HepG2 (cell line): ENCODE data around the gene METAP1D. TPM values are rescaled to one million over a fixed set of nuclear protein-coding genes. Genes with fewer than 3 reads are reported as not detected.

Source experiments
- ATAC-seq: fragments of 200-7000 bp; cut with Tn5 transposase; 3 replicates; pipeline ENCODE4 v1.9.1; 2020; ENCODE audit warnings: mild to moderate bottlenecking, moderate library complexity
- BruUV-seq: library from RNA; stranded (reverse); fragments of 400-500 nt; replicated peaks from 2 replicates; lab custom pipeline; 2021; lab: Mats Ljungman, UMichigan
- CTCF ChIA-PET: fragments of 300-600 bp; formaldehyde crosslinking; extraction: SDS; loops from one replicate; lab custom pipeline; 2021; ENCODE audit warnings: low total read pairs, inconsistent platforms, low intra/inter-chr PET ratio; lab: Yijun Ruan, JAX
- POLR2A ChIA-PET: fragments of 350-600 bp; sonication (Branson Sonifier 250); formaldehyde crosslinking; loops from one replicate; lab custom pipeline; 2020; ENCODE audit warnings: antibody characterized with exemption, inconsistent platforms; lab: Yijun Ruan, JAX
- DNase-seq: peaks from one replicate; pipeline ENCODE4 v3.0.0-alpha.2; 2015; ENCODE audit warnings: low spot score
- FAIRE-seq: peaks from 3 replicates; lab custom pipeline; 2011; peaks lifted over from hg19 to GRCh38; lab: Jason Lieb, UNC
- H2AFZ ChIP-seq: one replicate; pipeline ENCODE4 v1.6.1; 2011; ENCODE audit warnings: low read length, inconsistent platforms
- H3K27ac ChIP-seq: fragments of 300-600 bp; 3 replicates; pipeline ENCODE4 v1.8.0; 2011; ENCODE audit warnings: mixed run types, mild to moderate bottlenecking, mixed read lengths, low read length, inconsistent platforms; ENCODE audit not compliant: insufficient read depth; ENCODE audit errors: extremely low read length
- H3K27me3 ChIP-seq, 2 experiments: fragments of 200-600 bp in 1 of 2; 2 replicates in 1 of 2; 3 replicates in 1 of 2; pipeline versions ENCODE4 v1.6.0 to v1.8.0; 2011; ENCODE audit warnings: low read length in 2 of 2, mild to moderate bottlenecking in 2 of 2, moderate library complexity in 2 of 2, inconsistent platforms in 1 of 2; ENCODE audit not compliant: insufficient read depth in 2 of 2, control insufficient read depth in 1 of 2
- H3K36me3 ChIP-seq, 2 experiments: fragments of 200-600 bp in 1 of 2; replicated peaks in 1 of 2; 2 replicates in 1 of 2; 3 replicates in 1 of 2; pipeline versions ENCODE4 v1.5.1 to v1.8.0; 2011; ENCODE audit warnings: low read length in 2 of 2, inconsistent platforms in 1 of 2; ENCODE audit not compliant: insufficient read depth in 2 of 2, control insufficient read depth in 1 of 2
- H3K4me1 ChIP-seq: 2 replicates; pipeline ENCODE4 v1.5.1; 2012; ENCODE audit warnings: low read length, inconsistent platforms; ENCODE audit not compliant: insufficient read depth
- H3K4me2 ChIP-seq: 2 replicates; pipeline ENCODE4 v1.6.0; 2011; ENCODE audit warnings: low read depth, low read length, inconsistent platforms
- H3K4me3 ChIP-seq, 3 experiments: fragments of 200-600 bp in 1 of 3; sonication (generic), shearing (Covaris generic) in 1 of 3; replicated peaks in 1 of 3; 2 replicates each; pipeline ENCODE4 v1.5.1; 2011 to 2016; ENCODE audit warnings: low read length in 3 of 3, inconsistent platforms in 2 of 3, low read depth in 2 of 3, mild to moderate bottlenecking in 2 of 3, control low read depth in 1 of 3, mixed read lengths in 1 of 3; ENCODE audit not compliant: insufficient read depth in 1 of 3
- H3K79me2 ChIP-seq: one replicate; pipeline ENCODE4 v1.6.1; 2011; ENCODE audit warnings: low read length, inconsistent platforms; ENCODE audit not compliant: insufficient read depth
- H3K9ac ChIP-seq: 2 replicates; pipeline ENCODE4 v1.6.0; 2011; ENCODE audit warnings: mild to moderate bottlenecking, low read depth, low read length, inconsistent platforms; ENCODE audit not compliant: insufficient read depth
- H3K9me3 ChIP-seq: 2 replicates; pipeline ENCODE4 v1.5.1; 2012; ENCODE audit warnings: mild to moderate bottlenecking, low read length
- H4K20me1 ChIP-seq: 2 replicates; pipeline ENCODE4 v1.6.0; 2011; ENCODE audit warnings: inconsistent platforms, mild to moderate bottlenecking, low read length, moderate library complexity; ENCODE audit not compliant: insufficient read depth
- ASH2L ChIP-seq: fragments of 300-600, 200-600 bp; sonication (generic); IDR thresholded peaks from 2 replicates; pipeline ENCODE4 v1.7.0; 2017; ENCODE audit warnings: low read depth, mild to moderate bottlenecking, moderate library complexity, mixed read lengths, low read length; ENCODE audit not compliant: insufficient read length
- ELF4 ChIP-seq: sonication (generic); formaldehyde crosslinking; IDR thresholded peaks from 2 replicates; pipeline ENCODE4 v1.5.0; 2020; ENCODE audit warnings: missing genetic modification reagents, mild to moderate bottlenecking, moderate library complexity, borderline replicate concordance
- EP300 ChIP-seq, 3 experiments: sonication (generic) in 1 of 3; formaldehyde crosslinking in 1 of 3; IDR thresholded peaks; 2 replicates each; pipeline versions ENCODE4 v1.5.1 to v1.6.1; 2011 to 2020; ENCODE audit warnings: low read depth in 2 of 3, low read length in 2 of 3, borderline replicate concordance in 1 of 3, improper control_type of control experiment in 1 of 3, mild to moderate bottlenecking in 1 of 3, missing genetic modification reagents in 1 of 3, moderate library complexity in 1 of 3
- GTF2F1 ChIP-seq: fragments of 150-350 bp; IDR thresholded peaks from 2 replicates; pipeline ENCODE4 v1.6.1; 2014; ENCODE audit warnings: low read length
- HOXA5 ChIP-seq: sonication (generic); formaldehyde crosslinking; IDR thresholded peaks from 2 replicates; pipeline ENCODE4 v1.4.0; 2020; ENCODE audit warnings: missing genetic modification reagents
- MIER2 ChIP-seq: IDR thresholded peaks from 2 replicates; pipeline ENCODE4 v1.6.1; 2016; ENCODE audit warnings: missing biosample characterization, missing genetic modification reagents
- MXI1 ChIP-seq: IDR thresholded peaks from 3 replicates; pipeline ENCODE4 v1.6.1; 2012; ENCODE audit warnings: low read depth, low read length, inconsistent platforms, borderline replicate concordance
- RAD21 ChIP-seq: fragments of 450-650 bp; formaldehyde crosslinking; IDR thresholded peaks from 2 replicates; pipeline ENCODE4 v1.5.0; 2020; ENCODE audit warnings: mild to moderate bottlenecking
- U2AF2 ChIP-seq: fragments of 200-400 bp; formaldehyde crosslinking; IDR thresholded peaks from 2 replicates; pipeline ENCODE4 v1.6.1; 2017; ENCODE audit warnings: low read depth, mild to moderate bottlenecking, low read length
- ZBTB1 ChIP-seq: sonication (generic); formaldehyde crosslinking; IDR thresholded peaks from 2 replicates; pipeline ENCODE4 v1.4.0; 2020; ENCODE audit warnings: missing genetic modification reagents, borderline replicate concordance
- ZNF12 ChIP-seq: sonication (generic); formaldehyde crosslinking; IDR thresholded peaks from 2 replicates; pipeline ENCODE4 v1.5.0; 2020; ENCODE audit warnings: missing genetic modification reagents
- ZNF282 ChIP-seq: fragments of 450-650 bp; IDR thresholded peaks from 2 replicates; pipeline ENCODE4 v1.6.1; 2018; ENCODE audit not compliant: partially characterized antibody
- ZNF572 ChIP-seq: sonication (generic); formaldehyde crosslinking; IDR thresholded peaks from 2 replicates; pipeline ENCODE4 v1.5.1; 2020; ENCODE audit warnings: mild to moderate bottlenecking, missing genetic modification reagents
- ZNF619 ChIP-seq: sonication (generic); formaldehyde crosslinking; IDR thresholded peaks from 2 replicates; pipeline ENCODE4 v1.4.0; 2020; ENCODE audit warnings: mild to moderate bottlenecking, missing genetic modification reagents
- ZNF776 ChIP-seq: sonication (generic); formaldehyde crosslinking; IDR thresholded peaks from 2 replicates; pipeline ENCODE4 v1.4.0; 2020; ENCODE audit warnings: mild to moderate bottlenecking, missing genetic modification reagents
- WGBS: methylation state at CpG from one replicate; pipeline ENCODE4 v1.1.6; 2017; ENCODE audit warnings: low lambda C conversion rate; 5-methylcytosine and 5-hydroxymethylcytosine counted together
- in situ Hi-C: cut with HindIII; loops from 2 replicates; pipeline ENCODE4 v1.10.0; 2017; ENCODE audit warnings: low pct_unique_long_range_greater_than_20kb; ENCODE audit not compliant: extremely low pct_ligation_motif_present
- intact Hi-C: fragments of 100-400 bp; cut with micrococcal nuclease; formaldehyde crosslinking; loops from one replicate; pipeline ENCODE4 v1.10.0; 2022; ENCODE audit not compliant: unreplicated experiment
- polyA plus RNA-seq, 8 experiments: library from polyadenylated mRNA; depleted of rRNA in 3 of 8; stranded (reverse) in 7 of 8; unstranded in 1 of 8; fragments of >200 nt; fragmentation: Illumina TruSeq in 4 of 8; extraction: Trizol in 4 of 8; gene quantifications; 2 replicates each; pipeline versions ENCODE4 v1.2.1 to v1.2.3, GENCODE V29; 2011 to 2016; ENCODE audit warnings: low read depth in 4 of 8, missing spikeins in 1 of 8, mixed read lengths in 1 of 8; ENCODE audit not compliant: insufficient read depth in 1 of 8
- total RNA-seq, 5 experiments: library from RNA; depleted of rRNA; stranded (reverse); fragments of >200 nt; fragmentation: Illumina TruSeq; extraction: Trizol; gene quantifications; 2 replicates each; pipeline ENCODE4 v1.2.3, GENCODE V29; 2016; ENCODE audit warnings: low read depth in 1 of 5
- TF ChIP-seq, protein P1 (sequence below): IDR thresholded peaks from 2 replicates; pipeline ENCODE4 v1.4.0; 2020; ENCODE audit warnings: mild to moderate bottlenecking, missing genetic modification reagents

The METAP1D gene
- total and polyA plus RNA-seq, 2 of the 13 experiments (the other 11 are each of a cell fraction or from before 2014, with no cell fraction given), result 14.7 to 21.6 TPM

- no peak for FAIRE-seq
- Histone ChIP-seq H3K27me3 (no peaks in the 10 kb centered on the region), H3K4me2 (no peak overlapping the region), H3K4me1 (no peaks in the 10 kb centered on the region), H2AFZ (no peak overlapping the region), H3K9me3 (no peaks in the 10 kb centered on the region), H3K36me3 (no peaks in the 10 kb centered on the region), H3K27ac (no peak overlapping the region), H3K79me2 (no peaks in the 10 kb centered on the region), H3K9ac (no peak overlapping the region), H3K4me3 (no peak overlapping the region), H4K20me1 (no peaks in the 10 kb centered on the region)
- WGBS, result 96% methylated on average over 2 of the region's 2 CpGs
- CTCF ChIA-PET, result no interaction called here
- no TSS peak for BruUV-seq
- TF ChIP-seq U2AF2, result no peak
- TF ChIP-seq ZNF619 (CRISPR knock-in tag), result no peak
- no peak for TF ChIP-seq ZNF572 (CRISPR knock-in tag)
- no peak for DNase-seq
- no peak for ATAC-seq
- intact Hi-C loops (no loop called here), in situ Hi-C loops (no loop called here)
- POLR2A ChIA-PET, result no interaction called here
Measured at GRCh38 chr2:172038604-172039003, 38.9 kb downstream of the METAP1D start.

GRCh38 chr2:172039011-172039704 lies 39.4 kb downstream of the METAP1D start:
- Histone ChIP-seq H3K27me3 (no peaks in the 10 kb centered on the region), H3K79me2 (no peaks in the 10 kb centered on the region), H3K4me3 (no peak overlapping the region), H3K4me2 (no peak overlapping the region), H4K20me1 (no peaks in the 10 kb centered on the region), H3K27ac (no peak overlapping the region), H3K4me1 (no peaks in the 10 kb centered on the region), H3K9me3 (no peaks in the 10 kb centered on the region), H3K36me3 (no peaks in the 10 kb centered on the region), H2AFZ (no peak overlapping the region), H3K9ac (no peak overlapping the region)
- FAIRE-seq (no peak), ATAC-seq (no peak), DNase-seq (no peak)
- intact Hi-C loops, result no loop called here
- ChIA-PET CTCF (no interaction called here), POLR2A (no interaction called here)
- BruUV-seq, result no TSS peak
- 94% methylated on average over 3 of the region's 3 CpGs for WGBS
- TF ChIP-seq ASH2L (no peak), MIER2 (CRISPR knock-in tag) (no peak), ELF4 (no peak), ZBTB1 (CRISPR knock-in tag) (no peak), GTF2F1 (no peak), EP300 (IDR thresholded peaks at IDR 0.05; ENCODE audit: low read depth in 2 of 2, low read length in 2 of 2) (no peak), EP300 (CRISPR knock-in tag; IDR thresholded peaks at IDR 0.05; ENCODE audit: borderline replicate concordance) (no peak), HOXA5 (no peak), MXI1 (no peak), ZNF12 (CRISPR knock-in tag) (no peak), RAD21 (CRISPR knock-in tag) (no peak), ZNF776 (CRISPR knock-in tag) (no peak), ZNF282 (no peak)
- TF ChIP-seq, protein P1, sequence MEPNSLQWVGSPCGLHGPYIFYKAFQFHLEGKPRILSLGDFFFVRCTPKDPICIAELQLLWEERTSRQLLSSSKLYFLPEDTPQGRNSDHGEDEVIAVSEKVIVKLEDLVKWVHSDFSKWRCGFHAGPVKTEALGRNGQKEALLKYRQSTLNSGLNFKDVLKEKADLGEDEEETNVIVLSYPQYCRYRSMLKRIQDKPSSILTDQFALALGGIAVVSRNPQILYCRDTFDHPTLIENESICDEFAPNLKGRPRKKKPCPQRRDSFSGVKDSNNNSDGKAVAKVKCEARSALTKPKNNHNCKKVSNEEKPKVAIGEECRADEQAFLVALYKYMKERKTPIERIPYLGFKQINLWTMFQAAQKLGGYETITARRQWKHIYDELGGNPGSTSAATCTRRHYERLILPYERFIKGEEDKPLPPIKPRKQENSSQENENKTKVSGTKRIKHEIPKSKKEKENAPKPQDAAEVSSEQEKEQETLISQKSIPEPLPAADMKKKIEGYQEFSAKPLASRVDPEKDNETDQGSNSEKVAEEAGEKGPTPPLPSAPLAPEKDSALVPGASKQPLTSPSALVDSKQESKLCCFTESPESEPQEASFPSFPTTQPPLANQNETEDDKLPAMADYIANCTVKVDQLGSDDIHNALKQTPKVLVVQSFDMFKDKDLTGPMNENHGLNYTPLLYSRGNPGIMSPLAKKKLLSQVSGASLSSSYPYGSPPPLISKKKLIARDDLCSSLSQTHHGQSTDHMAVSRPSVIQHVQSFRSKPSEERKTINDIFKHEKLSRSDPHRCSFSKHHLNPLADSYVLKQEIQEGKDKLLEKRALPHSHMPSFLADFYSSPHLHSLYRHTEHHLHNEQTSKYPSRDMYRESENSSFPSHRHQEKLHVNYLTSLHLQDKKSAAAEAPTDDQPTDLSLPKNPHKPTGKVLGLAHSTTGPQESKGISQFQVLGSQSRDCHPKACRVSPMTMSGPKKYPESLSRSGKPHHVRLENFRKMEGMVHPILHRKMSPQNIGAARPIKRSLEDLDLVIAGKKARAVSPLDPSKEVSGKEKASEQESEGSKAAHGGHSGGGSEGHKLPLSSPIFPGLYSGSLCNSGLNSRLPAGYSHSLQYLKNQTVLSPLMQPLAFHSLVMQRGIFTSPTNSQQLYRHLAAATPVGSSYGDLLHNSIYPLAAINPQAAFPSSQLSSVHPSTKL (CRISPR knock-in tag), result no peak
- TF ChIP-seq, all 625 proteins: peak for 0
- in situ Hi-C loops, result no loop called here
